Measurements from ENCODE around the gene GRM7.

GRCh38 chr3:7388026-7388425, 527.1 kb downstream of the GRM7 start:
- no peak for TF ChIP-seq CTCF (conservative IDR thresholded peaks at IDR 0.05; ENCODE audit: low read length)
- no peak for TF ChIP-seq EZH2phosphoT487 (IDR thresholded peaks at IDR 0.05; ENCODE audit: borderline replicate concordance, low read depth, low read length)
